Measurements from ENCODE around the gene RACK1.

RACK1 gene

DNA sequence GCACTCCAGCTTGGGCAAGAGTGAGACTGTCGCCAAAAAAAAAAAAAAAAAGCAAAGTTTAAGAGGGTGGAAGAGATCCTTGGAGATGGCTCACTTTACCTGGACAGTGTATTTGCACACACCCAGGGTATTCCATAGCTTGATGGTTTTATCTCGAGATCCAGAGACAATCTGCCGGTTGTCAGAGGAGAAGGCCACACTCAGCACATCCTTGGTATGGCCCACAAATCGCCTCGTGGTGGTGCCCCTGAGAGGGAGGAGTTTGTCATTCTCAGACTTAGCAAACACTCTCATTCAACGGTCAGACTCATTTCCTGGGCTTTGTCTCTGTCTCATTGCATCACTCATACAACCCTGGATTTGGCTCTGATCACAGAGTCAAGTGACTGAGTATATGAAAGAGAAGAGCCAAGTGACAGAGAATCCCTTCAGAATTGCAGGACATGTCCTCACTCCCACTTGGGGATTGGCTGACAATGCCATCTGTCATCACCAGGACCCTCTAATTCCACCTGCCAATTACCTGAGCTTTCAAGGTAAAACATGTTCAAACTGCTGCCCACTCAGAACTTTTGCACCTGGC is 2.2 kb downstream of the RACK1 start:
- peak; percentile 42 for DNase-seq (ENCODE audit: low spot score)
- TF ChIP-seq, protein P1, sequence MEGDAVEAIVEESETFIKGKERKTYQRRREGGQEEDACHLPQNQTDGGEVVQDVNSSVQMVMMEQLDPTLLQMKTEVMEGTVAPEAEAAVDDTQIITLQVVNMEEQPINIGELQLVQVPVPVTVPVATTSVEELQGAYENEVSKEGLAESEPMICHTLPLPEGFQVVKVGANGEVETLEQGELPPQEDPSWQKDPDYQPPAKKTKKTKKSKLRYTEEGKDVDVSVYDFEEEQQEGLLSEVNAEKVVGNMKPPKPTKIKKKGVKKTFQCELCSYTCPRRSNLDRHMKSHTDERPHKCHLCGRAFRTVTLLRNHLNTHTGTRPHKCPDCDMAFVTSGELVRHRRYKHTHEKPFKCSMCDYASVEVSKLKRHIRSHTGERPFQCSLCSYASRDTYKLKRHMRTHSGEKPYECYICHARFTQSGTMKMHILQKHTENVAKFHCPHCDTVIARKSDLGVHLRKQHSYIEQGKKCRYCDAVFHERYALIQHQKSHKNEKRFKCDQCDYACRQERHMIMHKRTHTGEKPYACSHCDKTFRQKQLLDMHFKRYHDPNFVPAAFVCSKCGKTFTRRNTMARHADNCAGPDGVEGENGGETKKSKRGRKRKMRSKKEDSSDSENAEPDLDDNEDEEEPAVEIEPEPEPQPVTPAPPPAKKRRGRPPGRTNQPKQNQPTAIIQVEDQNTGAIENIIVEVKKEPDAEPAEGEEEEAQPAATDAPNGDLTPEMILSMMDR (IDR thresholded peaks at IDR 0.05; ENCODE audit: extremely low read depth, missing control alignments) = no peak

DNA sequence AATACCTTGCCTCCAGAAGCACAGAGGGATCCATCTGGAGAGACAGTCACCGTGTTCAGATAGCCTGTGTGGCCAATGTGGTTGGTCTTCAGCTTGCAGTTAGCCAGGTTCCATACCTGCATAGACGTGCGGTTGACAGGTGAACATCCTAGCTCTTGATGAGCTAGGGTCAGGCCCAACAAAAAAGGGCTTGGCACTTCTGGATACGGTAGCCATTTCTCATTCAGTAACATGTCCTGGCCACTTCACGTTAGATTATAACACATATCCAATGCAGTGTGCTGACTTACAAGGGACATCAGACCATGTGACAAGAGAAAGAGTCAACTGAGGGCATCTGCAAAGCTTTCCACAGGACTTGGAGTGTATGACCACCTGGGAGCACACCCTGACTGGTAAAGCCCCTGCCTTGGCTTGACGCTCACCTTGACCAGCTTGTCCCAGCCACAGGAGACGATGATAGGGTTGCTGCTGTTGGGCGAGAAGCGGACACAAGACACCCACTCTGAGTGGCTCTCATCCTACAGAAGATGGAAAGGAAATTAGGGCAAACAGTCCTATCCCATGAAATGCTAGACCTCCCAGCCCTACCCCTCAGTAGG is 4.5 kb downstream of the RACK1 start:
- TF ChIP-seq, protein P1 (IDR thresholded peaks at IDR 0.05; ENCODE audit: extremely low read depth, missing control alignments) = no peak
- no peak for DNase-seq (ENCODE audit: low spot score)

DNA sequence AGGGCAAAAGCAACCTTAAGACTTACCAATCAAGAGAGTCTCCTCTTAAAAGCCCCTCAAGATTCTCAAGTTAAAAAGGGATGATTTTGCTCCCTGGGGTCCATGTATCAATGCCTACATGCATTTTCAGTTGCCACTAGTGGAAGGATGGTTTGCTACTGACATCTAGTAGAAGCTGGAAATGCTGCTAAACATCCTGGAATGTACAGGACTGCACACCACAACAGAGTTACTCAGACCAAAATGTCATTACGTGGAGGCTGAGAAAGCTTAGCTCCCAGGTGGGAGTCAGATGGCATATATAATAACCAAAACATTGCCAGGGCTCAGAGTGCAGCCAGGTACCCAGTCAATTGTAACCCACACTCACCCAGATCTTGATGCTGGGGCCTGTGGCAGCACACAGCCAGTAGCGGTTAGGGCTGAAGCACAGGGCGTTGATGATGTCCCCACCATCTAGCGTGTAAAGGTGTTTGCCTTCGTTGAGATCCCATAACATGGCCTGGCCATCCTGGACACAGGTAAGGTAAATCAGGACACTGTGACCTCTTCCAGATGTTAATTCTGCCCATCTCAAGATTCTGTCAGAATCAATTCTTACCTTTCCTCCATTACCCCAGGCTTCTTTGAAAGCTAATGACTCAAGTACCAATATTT is 5.8 kb downstream of the RACK1 start:
- no peak for DNase-seq (ENCODE audit: low spot score)
- TF ChIP-seq, protein P1 (IDR thresholded peaks at IDR 0.05; ENCODE audit: extremely low read depth, missing control alignments) = no peak

DNA sequence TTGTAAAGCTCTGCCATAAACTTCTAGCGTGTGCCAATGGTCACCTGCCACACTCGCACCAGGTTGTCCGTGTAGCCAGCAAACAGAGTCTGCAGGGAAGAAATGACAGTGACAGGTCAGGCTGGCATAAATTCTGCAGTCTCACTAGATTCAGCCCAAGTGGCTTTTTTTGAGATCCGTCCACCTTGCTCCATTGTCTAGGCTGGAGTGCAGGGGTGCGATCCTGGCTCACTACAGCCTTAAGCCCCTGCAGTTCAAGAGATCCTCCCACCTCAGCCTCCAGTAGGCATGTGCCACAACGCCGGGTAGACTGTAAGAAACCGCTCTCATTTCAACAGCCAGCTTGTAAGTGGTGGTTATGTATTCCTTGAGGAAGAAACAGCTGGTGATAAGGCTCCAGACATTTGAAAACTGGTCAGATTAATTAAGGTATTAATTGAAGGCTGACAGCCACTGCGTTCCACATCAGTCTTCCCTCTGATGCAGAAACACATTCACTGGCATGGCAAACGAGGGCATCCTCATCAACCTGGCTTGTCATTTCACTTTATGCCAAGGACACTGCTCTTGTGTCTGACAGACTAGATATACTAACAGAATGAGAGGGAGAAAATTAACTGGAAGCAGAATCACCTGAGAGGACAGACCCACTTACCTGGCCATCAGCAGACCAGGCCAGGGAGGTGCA is 6.6 kb downstream of the RACK1 start:
- TF ChIP-seq, protein P1 (IDR thresholded peaks at IDR 0.05; ENCODE audit: extremely low read depth, missing control alignments) = no peak
- DNase-seq (ENCODE audit: low spot score) = no peak

DNA sequence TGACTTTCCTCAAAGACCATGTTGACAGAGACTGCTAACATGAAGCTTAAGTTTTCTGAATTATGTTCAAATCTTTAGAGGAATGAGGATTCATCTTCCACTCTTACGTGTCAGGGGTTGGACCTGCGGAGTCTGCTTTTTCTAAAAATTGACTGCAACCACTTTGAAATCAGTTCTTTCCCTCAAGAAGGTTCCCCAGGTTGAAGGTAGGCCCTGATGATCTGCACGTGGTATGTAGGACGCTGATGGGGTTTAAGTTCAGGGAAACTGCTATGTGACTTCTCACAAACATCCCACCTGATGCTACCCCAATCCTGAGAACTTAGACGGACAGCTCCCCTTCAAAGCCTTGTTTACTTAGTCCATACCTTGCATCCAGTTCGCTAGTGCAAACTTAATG is 7.2 kb downstream of the RACK1 start:
- DNase-seq (ENCODE audit: low spot score) = no peak
- TF ChIP-seq, protein P1 (IDR thresholded peaks at IDR 0.05; ENCODE audit: extremely low read depth, missing control alignments) = no peak

DNA sequence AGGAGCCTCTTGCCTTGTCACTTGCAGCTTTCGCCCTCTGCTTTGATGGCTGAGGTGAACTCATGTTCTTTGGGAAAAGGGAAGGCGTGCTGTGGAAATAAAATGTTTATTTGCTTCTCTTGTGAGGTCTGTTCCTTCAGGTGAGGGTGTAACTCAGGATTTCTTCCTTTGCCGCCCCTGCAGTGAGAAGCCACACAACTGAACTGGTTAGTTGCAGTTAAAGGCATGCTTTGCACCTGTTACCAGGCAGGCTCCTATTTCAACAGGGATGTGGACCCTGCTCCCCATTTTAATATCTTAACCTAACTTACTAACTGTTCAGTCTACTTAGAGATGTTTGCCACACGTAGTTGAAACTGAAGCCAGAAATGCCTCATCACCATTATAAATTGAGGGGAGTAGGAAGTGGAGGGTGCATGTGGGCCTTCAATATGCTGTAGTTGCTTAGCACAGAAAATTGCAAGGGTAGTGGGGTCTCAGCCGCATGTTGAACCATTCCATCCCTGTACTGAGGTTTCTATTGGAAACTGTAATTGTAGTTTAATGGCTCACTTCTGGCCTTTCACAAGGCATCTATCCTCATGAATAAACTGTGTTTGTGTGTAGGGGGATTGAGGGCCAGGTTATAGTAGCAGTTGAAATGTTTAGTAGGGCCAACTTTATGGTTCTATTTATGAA is 7.9 kb downstream of the RACK1 start:
- TF ChIP-seq, protein P1 (IDR thresholded peaks at IDR 0.05; ENCODE audit: extremely low read depth, missing control alignments) = no peak
- no peak for DNase-seq (ENCODE audit: low spot score)
